Measurements from ENCODE around the gene SNAPC1.

The SNAPC1 gene

DNA sequence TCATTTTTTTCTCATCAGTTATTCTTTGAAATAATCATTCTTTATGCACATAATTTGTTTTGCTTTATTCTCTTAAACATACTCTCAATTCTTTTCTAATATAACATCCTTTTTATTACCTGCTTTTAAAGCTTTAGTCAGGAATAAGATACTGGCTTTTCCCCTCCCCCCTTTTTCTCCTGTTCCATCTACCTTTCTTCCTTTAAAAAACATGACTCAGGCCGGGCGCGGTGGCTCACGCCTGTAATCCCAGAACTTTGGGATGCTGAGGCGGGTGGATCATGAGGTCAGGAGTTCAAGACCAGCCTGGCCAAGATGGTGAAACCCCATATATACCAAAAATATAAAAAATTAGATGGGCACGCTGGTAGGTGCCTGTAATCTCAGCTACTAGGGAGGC, 41.5 kb upstream of the SNAPC1 start:
- TF ChIP-seq, protein P1, sequence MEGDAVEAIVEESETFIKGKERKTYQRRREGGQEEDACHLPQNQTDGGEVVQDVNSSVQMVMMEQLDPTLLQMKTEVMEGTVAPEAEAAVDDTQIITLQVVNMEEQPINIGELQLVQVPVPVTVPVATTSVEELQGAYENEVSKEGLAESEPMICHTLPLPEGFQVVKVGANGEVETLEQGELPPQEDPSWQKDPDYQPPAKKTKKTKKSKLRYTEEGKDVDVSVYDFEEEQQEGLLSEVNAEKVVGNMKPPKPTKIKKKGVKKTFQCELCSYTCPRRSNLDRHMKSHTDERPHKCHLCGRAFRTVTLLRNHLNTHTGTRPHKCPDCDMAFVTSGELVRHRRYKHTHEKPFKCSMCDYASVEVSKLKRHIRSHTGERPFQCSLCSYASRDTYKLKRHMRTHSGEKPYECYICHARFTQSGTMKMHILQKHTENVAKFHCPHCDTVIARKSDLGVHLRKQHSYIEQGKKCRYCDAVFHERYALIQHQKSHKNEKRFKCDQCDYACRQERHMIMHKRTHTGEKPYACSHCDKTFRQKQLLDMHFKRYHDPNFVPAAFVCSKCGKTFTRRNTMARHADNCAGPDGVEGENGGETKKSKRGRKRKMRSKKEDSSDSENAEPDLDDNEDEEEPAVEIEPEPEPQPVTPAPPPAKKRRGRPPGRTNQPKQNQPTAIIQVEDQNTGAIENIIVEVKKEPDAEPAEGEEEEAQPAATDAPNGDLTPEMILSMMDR (IDR thresholded peaks at IDR 0.05; ENCODE audit: low read depth, low read length): no peak
- no peak overlapping the region for H3K4me3 ChIP-seq (ENCODE audit: low read depth, low read length)

DNA sequence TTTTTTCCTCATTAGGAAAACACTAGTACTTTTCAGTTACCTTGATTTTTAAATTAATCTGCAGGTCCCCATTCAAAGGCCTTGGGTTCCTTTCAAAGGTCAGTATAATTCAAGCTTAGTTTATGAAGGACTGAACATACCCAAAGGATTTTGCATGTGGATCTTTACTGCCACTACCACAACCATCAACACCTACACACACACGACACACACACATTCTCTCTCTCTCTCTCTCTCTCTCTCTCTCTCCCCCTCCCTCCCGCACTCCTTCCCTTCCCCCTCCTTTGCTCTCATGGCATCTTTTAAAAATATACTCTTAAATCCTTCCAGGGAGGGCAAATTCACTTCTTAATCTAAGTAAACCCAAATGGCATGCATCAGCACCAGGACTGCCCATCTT, 38.1 kb upstream of the SNAPC1 start:
- TF ChIP-seq, protein P1 (IDR thresholded peaks at IDR 0.05; ENCODE audit: low read depth, low read length): no peak

DNA sequence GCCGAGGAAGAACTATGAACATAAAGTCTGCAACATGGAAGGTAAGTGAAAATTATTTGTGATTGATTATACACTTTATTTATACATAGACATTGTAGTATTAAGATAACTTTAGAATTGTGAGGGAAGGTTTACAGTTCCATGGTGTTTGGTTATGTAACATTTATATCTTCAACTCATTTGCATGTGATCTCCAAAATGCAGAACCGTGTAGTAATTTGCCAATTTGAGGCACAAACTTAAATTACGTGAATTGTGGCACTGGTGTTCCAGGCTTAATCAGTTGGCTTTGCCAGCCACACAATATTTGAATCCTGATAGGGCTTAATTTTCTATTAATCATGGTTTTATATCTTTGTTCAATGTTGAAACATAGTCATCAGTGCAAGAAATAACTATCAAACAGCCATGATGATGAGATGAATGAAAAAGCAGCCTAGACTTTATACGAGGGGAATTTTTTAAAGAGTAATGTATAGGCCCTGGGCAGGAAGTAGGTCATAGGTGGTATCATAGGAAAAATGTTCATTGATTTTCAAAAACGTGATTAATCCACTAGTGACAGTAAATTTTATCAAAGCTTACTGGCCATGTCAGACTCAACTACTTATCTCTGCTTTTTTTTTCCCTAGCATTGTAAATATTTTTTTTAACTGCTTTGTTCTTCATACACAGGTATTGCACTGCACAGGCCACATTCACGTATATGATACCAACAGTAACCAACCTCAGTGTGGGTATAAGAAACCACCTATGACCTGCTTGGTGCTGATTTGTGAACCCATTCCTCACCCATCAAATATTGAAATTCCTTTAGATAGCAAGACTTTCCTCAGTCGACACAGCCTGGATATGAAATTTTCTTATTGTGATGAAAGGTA, 35.2 kb upstream of the SNAPC1 start:
- no peak overlapping the region for H3K4me3 ChIP-seq (ENCODE audit: low read depth, low read length)
- TF ChIP-seq, protein P1 (IDR thresholded peaks at IDR 0.05; ENCODE audit: low read depth, low read length): no peak

More for the DNA sequence above, 38.1 kb upstream of the SNAPC1 start:
- H3K4me3 ChIP-seq (ENCODE audit: low read depth, low read length): no peak overlapping the region

DNA sequence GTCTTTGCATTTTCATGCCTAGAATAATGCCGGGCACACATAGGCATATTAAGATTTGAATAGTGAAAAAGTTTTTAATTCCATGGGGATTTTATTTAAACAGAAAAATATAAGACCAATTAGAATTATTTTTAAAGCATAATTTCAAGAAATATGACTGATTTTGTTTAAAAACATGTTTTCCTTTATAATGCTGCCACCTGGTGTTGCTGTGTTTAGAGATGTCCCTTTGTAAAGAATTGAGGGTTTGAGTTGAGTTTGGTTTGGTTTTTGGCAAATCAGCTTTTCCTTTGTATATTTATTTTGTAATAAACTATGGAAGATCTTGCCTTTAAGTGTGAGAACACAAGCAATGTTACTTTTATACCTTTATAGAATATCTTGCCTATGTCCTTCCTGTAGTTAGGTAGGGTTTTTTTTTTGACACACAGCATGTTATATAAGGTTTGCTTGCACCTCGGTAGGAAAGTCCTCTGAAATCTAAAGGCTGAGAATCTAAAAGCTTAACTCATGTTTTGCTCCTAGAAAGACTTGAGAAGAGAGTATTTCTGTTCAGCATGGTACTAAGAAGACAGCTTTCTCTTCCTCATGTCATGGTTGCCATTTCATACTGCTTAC, 31.4 kb upstream of the SNAPC1 start:
- H3K4me3 ChIP-seq (ENCODE audit: low read depth, low read length): no peak overlapping the region
- TF ChIP-seq, protein P1 (IDR thresholded peaks at IDR 0.05; ENCODE audit: low read depth, low read length): no peak

DNA sequence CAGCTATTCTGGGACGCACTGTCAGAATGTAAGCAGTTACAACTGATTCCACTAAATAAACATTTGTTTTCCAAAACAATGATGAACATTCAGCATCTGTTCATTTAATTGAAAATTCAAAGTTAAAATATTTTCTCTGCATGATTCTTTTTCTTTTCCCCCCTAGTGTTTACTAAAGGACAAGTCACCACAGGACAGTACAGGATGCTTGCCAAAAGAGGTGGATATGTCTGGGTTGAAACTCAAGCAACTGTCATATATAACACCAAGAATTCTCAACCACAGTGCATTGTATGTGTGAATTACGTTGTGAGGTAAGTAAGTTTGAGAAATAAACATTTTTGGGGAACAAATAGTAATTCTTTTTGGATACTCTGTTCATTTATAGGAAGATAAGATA, 28.2 kb upstream of the SNAPC1 start:
- no peak overlapping the region for H3K4me3 ChIP-seq (ENCODE audit: low read depth, low read length)
- TF ChIP-seq, protein P1 (IDR thresholded peaks at IDR 0.05; ENCODE audit: low read depth, low read length): no peak

DNA sequence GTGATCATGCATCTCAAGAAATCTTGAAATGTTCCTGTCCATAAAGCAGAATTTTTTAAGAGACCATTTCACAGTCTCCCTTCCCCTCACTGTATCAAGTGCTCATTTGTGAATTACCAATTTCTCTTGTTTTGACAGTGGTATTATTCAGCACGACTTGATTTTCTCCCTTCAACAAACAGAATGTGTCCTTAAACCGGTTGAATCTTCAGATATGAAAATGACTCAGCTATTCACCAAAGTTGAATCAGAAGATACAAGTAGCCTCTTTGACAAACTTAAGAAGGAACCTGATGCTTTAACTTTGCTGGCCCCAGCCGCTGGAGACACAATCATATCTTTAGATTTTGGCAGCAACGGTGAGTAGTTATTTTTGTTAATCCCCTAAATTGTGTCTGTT, 25.5 kb upstream of the SNAPC1 start:
- TF ChIP-seq, protein P1 (IDR thresholded peaks at IDR 0.05; ENCODE audit: low read depth, low read length): no peak
- H3K4me3 ChIP-seq (ENCODE audit: low read depth, low read length): no peak overlapping the region

DNA sequence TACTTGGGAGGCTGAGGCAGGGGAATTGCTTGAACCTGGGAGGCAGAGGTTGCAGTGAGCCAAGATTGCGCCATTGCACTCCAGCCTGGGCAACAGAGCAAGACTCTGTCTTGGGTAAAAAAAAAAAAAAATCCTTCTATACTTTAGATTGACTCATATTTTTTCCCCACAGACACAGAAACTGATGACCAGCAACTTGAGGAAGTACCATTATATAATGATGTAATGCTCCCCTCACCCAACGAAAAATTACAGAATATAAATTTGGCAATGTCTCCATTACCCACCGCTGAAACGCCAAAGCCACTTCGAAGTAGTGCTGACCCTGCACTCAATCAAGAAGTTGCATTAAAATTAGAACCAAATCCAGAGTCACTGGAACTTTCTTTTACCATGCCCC, 24.3 kb upstream of the SNAPC1 start:
- no peak overlapping the region for H3K4me3 ChIP-seq (ENCODE audit: low read depth, low read length)

More for the DNA sequence above, 24.3 kb upstream of the SNAPC1 start:
- TF ChIP-seq, protein P1 (IDR thresholded peaks at IDR 0.05; ENCODE audit: low read depth, low read length): no peak
